Stimulated activated CD8-positive, alpha-beta memory T cell treated with anti-CD3 and anti-CD28 coated beads, Interleukin-12 subunit alpha, Interleukin-12 subunit beta, amount 100 ng/mL, for 1 hour (primary cell): ENCODE data around the gene GLRX5.
A peak's percentile ranks its signal among the peaks of the same experiment; 100 is the strongest.

ENCODE experiments used
- DNase-seq: peaks from one replicate; pipeline ENCODE4 v3.0.0-alpha.2; 2020; ENCODE audit warnings: low read depth

The GLRX5 gene

GRCh38 chr14:95518045-95518751 lies 16.7 kb upstream of the GLRX5 start:
- no peak for DNase-seq

- DNase-seq, result peak; percentile 59
Observed at GRCh38 chr14:95519699-95520098, 15.2 kb upstream of the GLRX5 start.

- DNase-seq, result no peak
Observed at GRCh38 chr14:95520346-95520745, 14.5 kb upstream of the GLRX5 start.

GRCh38 chr14:95521001-95521400 lies 13.8 kb upstream of the GLRX5 start:
- no peak for DNase-seq

GRCh38 chr14:95522116-95522515 lies 12.7 kb upstream of the GLRX5 start:
- DNase-seq, result no peak

- no peak for DNase-seq
Observed at GRCh38 chr14:95522556-95522955, 12.3 kb upstream of the GLRX5 start.

- DNase-seq, result no peak
Observed at GRCh38 chr14:95523051-95523814, 11.6 kb upstream of the GLRX5 start.

- no peak for DNase-seq
Observed at GRCh38 chr14:95523815-95524448, 10.9 kb upstream of the GLRX5 start.

- no peak for DNase-seq
Observed at GRCh38 chr14:95524706-95525512, 9.9 kb upstream of the GLRX5 start.

GRCh38 chr14:95525999-95526398 lies 8.9 kb upstream of the GLRX5 start:
- no peak for DNase-seq

- no peak for DNase-seq
Observed at GRCh38 chr14:95526483-95527386, 8.1 kb upstream of the GLRX5 start.

GRCh38 chr14:95527387-95528002 lies 7.4 kb upstream of the GLRX5 start:
- DNase-seq, result no peak

GRCh38 chr14:95529216-95529615 lies 5.6 kb upstream of the GLRX5 start:
- no peak for DNase-seq

- no peak for DNase-seq
Observed at GRCh38 chr14:95530473-95531276, 4.2 kb upstream of the GLRX5 start.

GRCh38 chr14:95531473-95531872 lies 3.4 kb upstream of the GLRX5 start:
- DNase-seq, result no peak

- no peak for DNase-seq
Observed at GRCh38 chr14:95531969-95532368, 2.9 kb upstream of the GLRX5 start.

- no peak for DNase-seq
Observed at GRCh38 chr14:95533391-95533821, 1.4 kb upstream of the GLRX5 start.

GRCh38 chr14:95533822-95534221 lies 1.0 kb upstream of the GLRX5 start:
- DNase-seq, result no peak

GRCh38 chr14:95535226-95536021 lies 574 bp downstream of the GLRX5 start:
- DNase-seq, result no peak
